Measurements from ENCODE around the gene PLA2G4D. TPM values are rescaled to one million over a fixed set of nuclear protein-coding genes. Genes with fewer than 3 reads are reported as not detected.

Gene PLA2G4D
- polyA plus RNA-seq, 1 of the 3 experiments (the other 2 are of a cell fraction), result not detected

DNA sequence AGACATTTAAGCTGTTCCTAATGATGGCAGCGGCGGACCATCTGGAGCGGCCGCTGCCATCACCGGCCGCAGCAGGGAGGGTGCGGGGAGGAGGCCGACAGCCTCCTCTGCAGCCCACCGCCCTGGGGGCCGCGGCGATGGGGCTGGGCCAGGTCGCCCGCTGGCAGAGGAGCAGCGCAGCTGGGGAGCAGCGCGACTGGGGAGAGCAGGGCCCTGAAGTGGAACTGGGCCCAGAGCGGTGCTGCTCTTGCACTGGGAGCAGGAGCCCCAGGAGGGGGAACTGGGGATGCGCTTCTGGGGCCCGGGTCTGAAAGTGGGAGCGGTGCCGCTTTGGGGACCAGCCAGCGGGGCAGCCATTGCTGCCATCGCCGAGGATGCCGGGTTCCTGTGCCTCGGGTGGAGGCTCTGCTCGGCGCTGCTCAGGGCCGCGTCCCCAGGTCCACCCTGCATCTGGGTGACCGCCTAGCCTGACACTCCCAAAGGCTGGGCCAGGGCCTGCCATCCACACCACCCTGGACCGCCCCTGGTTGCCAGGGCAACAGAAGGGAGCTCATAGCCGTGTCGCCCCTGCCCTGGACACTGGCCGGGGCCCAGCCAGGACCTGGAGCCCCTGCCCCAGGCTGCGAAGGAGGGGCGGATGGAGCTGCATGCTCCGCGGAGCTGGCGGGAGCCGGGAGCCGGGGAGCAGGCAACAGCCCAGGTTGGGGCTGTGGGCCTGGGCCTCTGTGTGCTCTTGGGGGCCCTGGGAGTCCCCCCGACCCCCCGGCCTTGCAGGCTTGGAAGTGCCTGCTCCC lies 58.1 kb downstream of the PLA2G4D start:
- no peaks in the 10 kb centered on the region for H3F3A ChIP-seq (replicated peaks; ENCODE audit: insufficient read depth)
- ChIA-PET CTCF (interaction anchor here (0.6 to 2.0 kb wide), 6 partner anchors 13 to 48 kb away, joined by 3 to 8 read pairs (median 4); no protein-coding TSS in a partner anchor), POLR2A (no interaction called here)
- H2AFZ ChIP-seq (ENCODE audit: low read depth), result no peak overlapping the region
- no peaks in the 10 kb centered on the region for H3K36me3 ChIP-seq (replicated peaks in 1 of 2; ENCODE audit: control insufficient read depth in 1 of 2, insufficient read depth in 2 of 2, low read length in 1 of 2)
- no peak overlapping the region for H3K4me3 ChIP-seq (ENCODE audit: low read depth in 2 of 2, low read length in 1 of 2)
- H3K4me1 ChIP-seq (ENCODE audit: control insufficient read depth in 1 of 2, insufficient read depth in 2 of 2, low read depth in 1 of 2, low read length in 1 of 2), result peaks cover 0 to 2% of the 10 kb centered on the region in 2 experiments; a peak in 1 of 4 replicates
- DNase-seq, result peak; percentile 45
- TF ChIP-seq RAD21 (IDR thresholded peaks at IDR 0.05; ENCODE audit: low read length) (no peak), EZH2phosphoT487 (IDR thresholded peaks at IDR 0.05; ENCODE audit: borderline replicate concordance, low read depth) (no peak), TAF1 (IDR thresholded peaks at IDR 0.05; ENCODE audit: borderline replicate concordance, low read depth, low read length) (no peak), TEAD4 (IDR thresholded peaks at IDR 0.05; ENCODE audit: borderline replicate concordance, insufficient read depth) (no peak), RCOR1 (IDR thresholded peaks at IDR 0.05; ENCODE audit: low read length) (no peak), MXI1 (IDR thresholded peaks at IDR 0.05; ENCODE audit: low read depth, low read length) (no peak), JUND (IDR thresholded peaks at IDR 0.05) (no peak), MEF2A (IDR thresholded peaks at IDR 0.05; ENCODE audit: borderline replicate concordance, low read depth) (no peak), SIN3A (IDR thresholded peaks at IDR 0.05; ENCODE audit: borderline replicate concordance, low read depth, low read length) (no peak)
- TF ChIP-seq, protein P1, sequence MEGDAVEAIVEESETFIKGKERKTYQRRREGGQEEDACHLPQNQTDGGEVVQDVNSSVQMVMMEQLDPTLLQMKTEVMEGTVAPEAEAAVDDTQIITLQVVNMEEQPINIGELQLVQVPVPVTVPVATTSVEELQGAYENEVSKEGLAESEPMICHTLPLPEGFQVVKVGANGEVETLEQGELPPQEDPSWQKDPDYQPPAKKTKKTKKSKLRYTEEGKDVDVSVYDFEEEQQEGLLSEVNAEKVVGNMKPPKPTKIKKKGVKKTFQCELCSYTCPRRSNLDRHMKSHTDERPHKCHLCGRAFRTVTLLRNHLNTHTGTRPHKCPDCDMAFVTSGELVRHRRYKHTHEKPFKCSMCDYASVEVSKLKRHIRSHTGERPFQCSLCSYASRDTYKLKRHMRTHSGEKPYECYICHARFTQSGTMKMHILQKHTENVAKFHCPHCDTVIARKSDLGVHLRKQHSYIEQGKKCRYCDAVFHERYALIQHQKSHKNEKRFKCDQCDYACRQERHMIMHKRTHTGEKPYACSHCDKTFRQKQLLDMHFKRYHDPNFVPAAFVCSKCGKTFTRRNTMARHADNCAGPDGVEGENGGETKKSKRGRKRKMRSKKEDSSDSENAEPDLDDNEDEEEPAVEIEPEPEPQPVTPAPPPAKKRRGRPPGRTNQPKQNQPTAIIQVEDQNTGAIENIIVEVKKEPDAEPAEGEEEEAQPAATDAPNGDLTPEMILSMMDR (IDR thresholded peaks at IDR 0.05), result no peak
- TF ChIP-seq, protein P2, sequence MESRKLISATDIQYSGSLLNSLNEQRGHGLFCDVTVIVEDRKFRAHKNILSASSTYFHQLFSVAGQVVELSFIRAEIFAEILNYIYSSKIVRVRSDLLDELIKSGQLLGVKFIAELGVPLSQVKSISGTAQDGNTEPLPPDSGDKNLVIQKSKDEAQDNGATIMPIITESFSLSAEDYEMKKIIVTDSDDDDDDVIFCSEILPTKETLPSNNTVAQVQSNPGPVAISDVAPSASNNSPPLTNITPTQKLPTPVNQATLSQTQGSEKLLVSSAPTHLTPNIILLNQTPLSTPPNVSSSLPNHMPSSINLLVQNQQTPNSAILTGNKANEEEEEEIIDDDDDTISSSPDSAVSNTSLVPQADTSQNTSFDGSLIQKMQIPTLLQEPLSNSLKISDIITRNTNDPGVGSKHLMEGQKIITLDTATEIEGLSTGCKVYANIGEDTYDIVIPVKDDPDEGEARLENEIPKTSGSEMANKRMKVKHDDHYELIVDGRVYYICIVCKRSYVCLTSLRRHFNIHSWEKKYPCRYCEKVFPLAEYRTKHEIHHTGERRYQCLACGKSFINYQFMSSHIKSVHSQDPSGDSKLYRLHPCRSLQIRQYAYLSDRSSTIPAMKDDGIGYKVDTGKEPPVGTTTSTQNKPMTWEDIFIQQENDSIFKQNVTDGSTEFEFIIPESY (IDR thresholded peaks at IDR 0.05; ENCODE audit: borderline replicate concordance, low read depth), result no peak
- TF ChIP-seq, protein P3, sequence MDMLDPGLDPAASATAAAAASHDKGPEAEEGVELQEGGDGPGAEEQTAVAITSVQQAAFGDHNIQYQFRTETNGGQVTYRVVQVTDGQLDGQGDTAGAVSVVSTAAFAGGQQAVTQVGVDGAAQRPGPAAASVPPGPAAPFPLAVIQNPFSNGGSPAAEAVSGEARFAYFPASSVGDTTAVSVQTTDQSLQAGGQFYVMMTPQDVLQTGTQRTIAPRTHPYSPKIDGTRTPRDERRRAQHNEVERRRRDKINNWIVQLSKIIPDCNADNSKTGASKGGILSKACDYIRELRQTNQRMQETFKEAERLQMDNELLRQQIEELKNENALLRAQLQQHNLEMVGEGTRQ (IDR thresholded peaks at IDR 0.05; ENCODE audit: borderline replicate concordance, low read depth, low read length), result no peak
- TF ChIP-seq, protein P4, sequence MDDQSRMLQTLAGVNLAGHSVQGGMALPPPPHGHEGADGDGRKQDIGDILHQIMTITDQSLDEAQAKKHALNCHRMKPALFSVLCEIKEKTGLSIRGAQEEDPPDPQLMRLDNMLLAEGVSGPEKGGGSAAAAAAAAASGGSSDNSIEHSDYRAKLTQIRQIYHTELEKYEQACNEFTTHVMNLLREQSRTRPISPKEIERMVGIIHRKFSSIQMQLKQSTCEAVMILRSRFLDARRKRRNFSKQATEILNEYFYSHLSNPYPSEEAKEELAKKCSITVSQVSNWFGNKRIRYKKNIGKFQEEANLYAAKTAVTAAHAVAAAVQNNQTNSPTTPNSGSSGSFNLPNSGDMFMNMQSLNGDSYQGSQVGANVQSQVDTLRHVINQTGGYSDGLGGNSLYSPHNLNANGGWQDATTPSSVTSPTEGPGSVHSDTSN (IDR thresholded peaks at IDR 0.05), result no peak
- TF ChIP-seq, protein P5, sequence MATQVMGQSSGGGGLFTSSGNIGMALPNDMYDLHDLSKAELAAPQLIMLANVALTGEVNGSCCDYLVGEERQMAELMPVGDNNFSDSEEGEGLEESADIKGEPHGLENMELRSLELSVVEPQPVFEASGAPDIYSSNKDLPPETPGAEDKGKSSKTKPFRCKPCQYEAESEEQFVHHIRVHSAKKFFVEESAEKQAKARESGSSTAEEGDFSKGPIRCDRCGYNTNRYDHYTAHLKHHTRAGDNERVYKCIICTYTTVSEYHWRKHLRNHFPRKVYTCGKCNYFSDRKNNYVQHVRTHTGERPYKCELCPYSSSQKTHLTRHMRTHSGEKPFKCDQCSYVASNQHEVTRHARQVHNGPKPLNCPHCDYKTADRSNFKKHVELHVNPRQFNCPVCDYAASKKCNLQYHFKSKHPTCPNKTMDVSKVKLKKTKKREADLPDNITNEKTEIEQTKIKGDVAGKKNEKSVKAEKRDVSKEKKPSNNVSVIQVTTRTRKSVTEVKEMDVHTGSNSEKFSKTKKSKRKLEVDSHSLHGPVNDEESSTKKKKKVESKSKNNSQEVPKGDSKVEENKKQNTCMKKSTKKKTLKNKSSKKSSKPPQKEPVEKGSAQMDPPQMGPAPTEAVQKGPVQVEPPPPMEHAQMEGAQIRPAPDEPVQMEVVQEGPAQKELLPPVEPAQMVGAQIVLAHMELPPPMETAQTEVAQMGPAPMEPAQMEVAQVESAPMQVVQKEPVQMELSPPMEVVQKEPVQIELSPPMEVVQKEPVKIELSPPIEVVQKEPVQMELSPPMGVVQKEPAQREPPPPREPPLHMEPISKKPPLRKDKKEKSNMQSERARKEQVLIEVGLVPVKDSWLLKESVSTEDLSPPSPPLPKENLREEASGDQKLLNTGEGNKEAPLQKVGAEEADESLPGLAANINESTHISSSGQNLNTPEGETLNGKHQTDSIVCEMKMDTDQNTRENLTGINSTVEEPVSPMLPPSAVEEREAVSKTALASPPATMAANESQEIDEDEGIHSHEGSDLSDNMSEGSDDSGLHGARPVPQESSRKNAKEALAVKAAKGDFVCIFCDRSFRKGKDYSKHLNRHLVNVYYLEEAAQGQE (IDR thresholded peaks at IDR 0.05; ENCODE audit: low read depth, low read length), result no peak
- H4K20me1 ChIP-seq (ENCODE audit: insufficient read depth), result no peaks in the 10 kb centered on the region
- H3K9me3 ChIP-seq, result no peaks in the 10 kb centered on the region
- H3K4me2 ChIP-seq, result no peak overlapping the region
- no peak overlapping the region for H3K27ac ChIP-seq (ENCODE audit: low read depth in 2 of 2, low read length in 1 of 2)
- H3K9me2 ChIP-seq, result no peaks in the 10 kb centered on the region
- WGBS (ENCODE audit: low lambda C conversion rate), result 91% methylated on average over 15 of the region's 45 CpGs
- H3K27me3 ChIP-seq (ENCODE audit: insufficient read depth), result no peaks in the 10 kb centered on the region
- H3K79me2 ChIP-seq (ENCODE audit: insufficient read depth), result no peaks in the 10 kb centered on the region
- H3K9ac ChIP-seq, result no peak overlapping the region

Data from SK-N-SH (cell line).